T-helper 1 cell treated with Interleukin-12 subunit alpha and Interleukin-12 subunit beta and Interleukin-4 antibody, amounts not matched to agents 30 ng/mL and 1 ng/mL, for 36 hours (primary cell): ENCODE results near the gene PIM1. TPM values are rescaled to one million over a fixed set of nuclear protein-coding genes. Genes with fewer than 3 reads are reported as not detected.
"Not testable (repeated sequence)": the region's sequence is repeated elsewhere in the genome, so short reads cannot be mapped to it uniquely, and the experiment has no call there.

Experiments used
- intact Hi-C: fragments of 100-400 bp; cut with micrococcal nuclease; formaldehyde crosslinking; loops from one replicate; pipeline ENCODE4 v1.15.1; 2024
- total RNA-seq: library from RNA; stranded (reverse); gene quantifications from 2 replicates; pipeline ENCODE4 v1.2.3, GENCODE V29; 2022

Gene PIM1
- total RNA-seq, result 635 and 642 TPM in 2 replicates

- intact Hi-C loops, result loop anchor here (1.0 to 10.0 kb wide), 11 partner anchors 13 to 1945 kb away; partner anchors contain the start of genes SAYSD1 and SRSF3
These were observed at the start of gene PIM1 for GRCh38 chr6:37169496-37170272. PIM1 (plus strand) TSS chr6:37170152; CDS start chr6:37170576, 424 bp downstream.

DNA sequence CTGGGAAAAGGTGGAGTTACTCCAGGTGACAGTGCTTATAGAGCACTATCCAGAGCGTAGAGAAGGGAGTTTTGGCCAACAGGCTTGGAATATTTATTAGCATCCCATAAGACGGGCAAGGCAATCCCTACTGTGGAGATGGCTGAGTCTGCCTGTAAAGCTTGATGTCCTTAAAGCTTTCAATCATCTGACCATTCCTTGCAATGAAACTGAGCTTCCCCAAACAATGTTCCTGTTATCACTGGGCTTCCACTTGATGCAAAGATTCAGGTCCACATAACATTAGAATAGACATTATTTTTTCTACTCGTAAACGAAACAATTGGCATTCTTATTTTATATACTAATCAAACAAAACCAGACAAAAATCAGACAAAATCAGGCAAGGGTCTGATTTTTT, 48.4 kb upstream of the PIM1 start:
- intact Hi-C loops, result no loop called here

DNA sequence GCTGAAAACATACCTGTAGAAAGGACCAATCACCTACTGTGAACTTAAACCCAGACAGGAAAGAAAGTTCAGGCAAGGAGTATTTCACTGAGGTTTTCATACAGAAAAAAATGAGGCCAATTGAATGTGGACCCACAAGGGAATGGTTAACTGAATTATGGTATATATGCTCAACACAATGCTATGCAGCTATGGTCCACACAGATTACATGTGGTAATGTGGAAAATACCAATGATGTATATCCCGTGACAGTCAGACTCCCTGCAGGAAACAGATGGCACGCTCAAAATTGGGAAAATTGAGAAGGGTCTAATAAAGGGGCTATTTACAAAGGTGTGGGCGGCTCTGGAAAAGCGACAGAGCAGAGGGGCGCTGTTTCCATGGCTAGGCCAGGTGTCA, 47.1 kb upstream of the PIM1 start:
- intact Hi-C loops, result no loop called here

DNA sequence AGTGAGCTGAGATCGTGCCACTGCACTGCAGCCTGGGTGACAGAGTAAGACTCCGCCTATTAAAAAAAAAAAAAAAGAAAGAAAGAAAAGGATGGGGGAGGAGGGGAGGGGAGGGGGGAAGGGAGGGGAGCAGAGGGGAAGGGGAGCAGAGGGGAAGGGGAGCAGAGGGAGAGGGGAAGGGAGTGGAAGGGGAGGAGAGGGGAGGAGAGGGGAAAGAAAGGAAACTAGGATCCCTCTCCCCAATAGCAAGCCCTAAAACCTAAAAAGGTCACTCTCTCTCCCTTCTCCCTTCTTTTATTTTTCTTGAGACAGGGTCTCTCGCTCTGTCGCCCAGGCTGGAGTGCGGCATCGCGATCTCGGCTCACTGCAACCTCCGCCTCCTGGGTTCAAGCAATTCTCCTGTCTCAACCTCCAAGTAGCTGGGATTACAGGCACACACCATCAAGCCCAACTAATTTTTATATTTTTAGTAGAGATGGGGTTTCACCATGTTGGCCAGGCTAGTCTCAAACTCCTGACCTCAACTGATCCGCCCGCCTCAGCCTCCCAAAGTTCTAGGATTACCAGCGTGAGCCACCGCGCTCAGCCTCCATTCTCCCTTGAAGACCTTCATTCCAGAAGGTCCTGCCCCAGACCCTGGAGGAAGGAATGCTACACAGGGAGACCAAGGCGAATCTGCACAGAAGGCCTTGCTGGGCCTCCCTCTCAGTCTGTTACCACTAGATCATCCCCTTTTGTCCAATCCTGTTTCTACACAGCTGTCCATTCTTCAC, 45.8 kb upstream of the PIM1 start:
- intact Hi-C loops, result no loop called here

- intact Hi-C loops, result no loop called here
These were observed 44.0 kb upstream of the PIM1 start for GRCh38 chr6:37125774-37126492.

DNA sequence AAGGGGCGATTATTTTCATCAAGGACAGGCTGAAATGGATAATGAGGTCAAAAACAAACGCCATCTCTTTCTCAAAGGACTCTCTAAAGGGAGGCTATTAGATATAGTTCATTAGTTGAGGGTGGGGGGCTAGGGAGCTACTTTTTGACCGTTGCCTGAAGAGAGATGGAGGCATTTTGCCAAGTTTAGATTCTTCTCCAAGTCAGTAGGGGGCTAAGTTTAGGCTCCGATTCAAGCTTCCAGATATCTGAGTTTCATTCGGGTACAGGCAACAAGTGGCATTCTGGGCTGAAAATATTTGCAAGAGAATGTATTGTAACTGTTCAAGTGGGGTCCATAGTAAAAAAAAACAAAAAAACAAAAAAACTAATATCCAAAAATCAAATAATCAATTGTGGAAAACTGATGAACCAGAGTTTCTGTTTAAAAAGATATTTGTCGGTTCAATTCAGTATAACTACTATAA, 43.4 kb upstream of the PIM1 start:
- intact Hi-C loops, result no loop called here

- intact Hi-C loops, result no loop called here
These were observed 42.9 kb upstream of the PIM1 start for GRCh38 chr6:37126961-37127616.

GRCh38 chr6:37127961-37128862, 41.7 kb upstream of the PIM1 start:
- intact Hi-C loops, result no loop called here

DNA sequence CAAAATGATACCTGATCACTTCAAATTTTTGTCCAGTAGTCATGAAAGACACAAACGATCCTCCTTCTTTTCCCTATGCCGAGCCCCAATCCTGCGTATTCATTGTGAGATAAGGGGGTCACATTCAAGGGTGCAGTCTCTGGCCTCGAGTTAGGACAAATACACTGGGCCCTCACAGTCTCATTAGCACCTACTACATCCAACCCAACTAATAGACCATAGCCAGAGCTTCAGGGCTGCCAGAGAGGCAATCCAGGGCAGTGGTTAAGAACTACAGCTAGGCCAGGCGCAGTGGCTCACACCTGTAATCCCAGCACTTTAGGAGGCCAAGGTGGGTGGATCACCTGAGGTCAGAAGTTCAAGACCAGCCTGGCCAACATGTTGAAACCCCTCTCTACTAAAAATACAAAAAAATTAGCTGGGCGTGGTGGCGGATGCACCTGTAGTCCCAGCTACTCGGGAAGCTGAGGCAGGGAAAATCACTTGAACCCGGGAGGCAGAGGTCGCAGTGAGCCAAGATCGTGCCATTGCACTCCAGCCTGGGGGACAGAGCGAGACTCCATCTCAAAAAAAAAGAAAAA, 41.0 kb upstream of the PIM1 start:
- intact Hi-C loops, result not testable (repeated sequence)

GRCh38 chr6:37129566-37129965, 40.4 kb upstream of the PIM1 start:
- intact Hi-C loops, result no loop called here

GRCh38 chr6:37130704-37131103, 39.2 kb upstream of the PIM1 start:
- intact Hi-C loops, result no loop called here

DNA sequence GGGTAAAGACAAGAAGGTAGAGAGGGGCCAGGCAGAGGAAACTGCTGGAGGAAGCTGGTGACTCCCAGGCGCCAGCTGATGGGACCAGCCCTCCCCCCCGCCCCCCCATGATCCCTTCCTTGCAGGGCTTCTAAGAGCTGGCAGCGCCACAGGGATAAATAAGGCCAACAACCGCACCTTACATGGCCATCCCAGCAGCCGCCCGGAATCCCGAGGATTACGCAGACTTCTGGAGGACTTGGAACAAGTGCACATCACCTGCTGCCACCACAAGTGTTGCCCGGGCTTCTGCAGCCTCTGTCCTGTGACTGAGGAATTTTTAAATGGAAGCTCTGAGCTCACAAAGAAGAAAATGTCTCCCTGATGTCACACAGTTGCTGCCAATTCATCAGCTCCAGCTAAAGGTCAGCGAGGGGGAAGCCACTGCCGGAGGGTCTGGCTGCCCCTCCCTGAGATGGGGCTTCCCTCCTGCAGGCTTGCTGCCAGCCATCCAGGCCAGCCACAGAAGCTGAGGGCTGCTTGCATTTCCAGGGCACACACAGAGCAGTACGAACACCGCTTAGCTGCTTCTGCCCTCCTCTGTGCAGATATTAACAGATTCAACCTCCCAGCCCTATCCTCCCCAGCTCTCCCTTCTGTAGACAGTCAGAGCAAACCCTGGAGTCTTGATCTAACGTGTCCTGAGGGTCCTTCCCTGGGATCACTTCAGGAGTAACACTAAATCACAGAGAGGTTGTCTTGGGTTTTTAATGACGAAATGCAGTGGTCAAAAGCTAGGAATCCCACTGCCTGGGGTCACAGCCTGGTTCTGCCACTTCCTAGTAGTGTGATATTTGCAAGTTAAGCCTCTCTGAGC, 38.6 kb upstream of the PIM1 start:
- intact Hi-C loops, result no loop called here

GRCh38 chr6:37131960-37132253, 38.0 kb upstream of the PIM1 start:
- intact Hi-C loops, result no loop called here

GRCh38 chr6:37134036-37134395, 35.9 kb upstream of the PIM1 start:
- intact Hi-C loops, result no loop called here

DNA sequence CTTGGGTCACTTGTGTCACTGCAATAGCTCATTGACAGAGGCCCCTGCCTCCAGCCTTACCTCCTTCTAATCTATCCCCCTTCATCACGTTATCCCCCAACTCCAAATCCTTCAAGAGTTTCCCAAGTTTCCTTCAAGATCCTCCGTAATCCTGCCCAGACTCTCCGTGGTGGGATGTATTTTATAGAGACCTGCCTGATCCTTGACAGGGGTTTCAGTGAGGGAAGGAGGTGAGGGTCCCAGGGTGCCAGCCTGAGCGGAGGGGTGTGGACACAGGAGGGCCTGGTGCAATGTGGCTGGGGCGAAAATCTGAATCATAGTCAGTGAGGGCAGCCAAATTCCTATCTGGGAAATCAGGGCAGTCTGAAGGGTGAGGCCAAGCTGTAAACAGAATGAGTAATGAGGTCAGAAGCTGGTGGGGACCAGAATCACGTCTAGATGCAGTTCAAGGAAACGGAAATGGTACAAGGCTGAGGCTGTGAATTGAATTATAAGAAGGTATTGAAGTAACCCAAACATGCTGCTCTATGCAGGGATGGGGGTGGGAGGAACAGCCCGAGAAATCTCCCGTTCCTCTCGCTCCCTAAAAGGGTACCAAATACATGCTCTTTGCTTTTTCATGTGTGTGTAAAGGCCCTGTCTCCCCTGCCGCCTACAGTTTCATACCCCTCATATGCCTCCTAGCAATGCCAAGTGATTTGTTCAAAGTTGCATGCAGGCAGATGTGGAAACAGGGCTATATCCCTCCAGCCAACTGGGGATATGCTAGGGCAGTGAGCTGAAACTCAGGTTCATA, 35.4 kb upstream of the PIM1 start:
- intact Hi-C loops, result no loop called here

DNA sequence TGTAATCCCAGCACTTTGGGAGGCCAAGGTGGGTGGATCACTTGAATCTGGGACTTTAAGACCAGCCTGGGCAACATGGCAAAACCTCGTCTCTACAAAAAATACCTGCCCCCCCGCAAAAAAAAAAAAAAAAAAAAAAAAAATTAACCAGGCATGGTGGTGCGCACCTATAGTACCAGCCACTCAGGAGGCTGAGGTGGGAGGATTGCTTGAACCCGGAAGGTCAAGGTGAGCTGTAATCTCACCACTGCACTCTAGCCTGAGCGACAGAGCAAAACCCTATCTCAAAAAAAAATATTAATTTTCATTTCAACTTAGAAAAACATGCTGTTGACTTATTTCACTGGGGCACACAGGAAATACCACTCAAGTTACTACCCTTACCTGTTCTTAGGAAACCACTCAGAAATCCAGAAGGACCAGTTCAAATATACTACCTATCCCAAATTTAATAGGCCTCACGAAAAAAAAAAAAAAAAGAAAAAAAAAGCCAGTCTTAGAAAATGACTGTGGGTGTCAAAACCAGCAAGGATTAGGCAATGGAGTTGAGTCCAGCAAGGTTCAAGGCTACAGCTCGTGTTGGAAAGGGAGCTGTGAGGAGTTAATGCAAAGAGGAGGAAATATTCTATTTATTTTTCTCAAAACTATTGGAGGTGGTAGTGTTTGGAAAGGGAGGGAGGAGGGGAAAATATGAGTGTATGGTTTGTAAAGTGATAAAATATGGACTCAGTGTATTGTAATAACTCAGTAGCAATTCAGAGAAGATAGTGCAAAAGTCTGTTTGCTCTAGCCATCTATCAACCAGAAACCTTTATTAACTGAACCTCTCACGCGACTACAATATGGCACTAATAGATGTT, 33.9 kb upstream of the PIM1 start:
- intact Hi-C loops, result loop anchor here (2.0 kb wide), 3 partner anchors 19 to 33 kb away; no protein-coding TSS in a partner anchor

- intact Hi-C loops, result loop anchor here (2.0 kb wide), 3 partner anchors 18 to 32 kb away; no protein-coding TSS in a partner anchor
These were observed 33.1 kb upstream of the PIM1 start for GRCh38 chr6:37136821-37137200.
